GM18498 (cell line): ENCODE data around the gene SCFD2.
A peak's percentile ranks its signal among the peaks of the same experiment; 100 is the strongest.
"Not testable (repeated sequence)": the region's sequence is repeated elsewhere in the genome, so short reads cannot be mapped to it uniquely, and the experiment has no call there.

Source experiments
- ATAC-seq: cut with Tn5 transposase; IDR thresholded peaks from one replicate; pipeline ENCODE4 v1.9.1; 2021; ENCODE audit warnings: mild to moderate bottlenecking, moderate library complexity; ENCODE audit not compliant: unreplicated experiment

Gene SCFD2

DNA sequence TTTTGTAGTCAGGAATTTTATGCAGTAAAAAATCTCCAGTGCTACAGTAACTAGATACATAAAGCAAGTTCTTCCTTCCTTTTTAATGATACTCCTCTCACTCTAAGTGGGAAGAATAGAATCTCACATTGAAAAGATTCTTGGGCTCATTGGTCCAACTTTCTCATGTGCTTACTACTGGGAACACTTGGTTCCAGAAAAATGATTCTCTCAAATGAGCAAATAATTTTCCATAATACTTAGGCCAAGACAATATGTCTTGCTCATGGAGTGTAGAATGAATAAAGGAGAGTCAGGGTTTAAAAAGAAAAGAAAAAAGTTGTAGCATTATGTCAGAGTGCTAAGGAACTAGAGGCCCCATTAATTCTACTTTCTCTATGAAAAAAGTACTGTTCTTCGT lies 306.0 kb downstream of the SCFD2 start:
- ATAC-seq, result peak; percentile 39

DNA sequence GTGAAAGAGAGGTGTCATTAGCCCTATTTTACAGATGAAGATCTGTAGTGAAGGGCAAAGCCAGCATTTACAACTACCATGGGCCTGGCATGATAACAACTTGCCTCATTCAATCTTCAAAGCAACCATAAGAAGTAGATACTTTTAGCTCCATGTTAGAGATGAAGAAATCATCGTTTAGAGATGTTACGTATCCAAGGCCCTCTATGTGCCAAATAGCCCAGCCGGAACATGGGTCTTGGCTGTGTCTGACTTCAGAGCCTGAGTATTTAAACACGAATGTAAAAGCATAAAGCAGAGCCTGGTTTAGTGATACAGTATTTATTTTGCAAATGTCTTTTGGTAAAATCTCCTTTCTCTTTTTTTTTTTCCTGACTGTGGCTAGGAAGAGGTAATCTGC lies 306.6 kb downstream of the SCFD2 start:
- no peak for ATAC-seq

DNA sequence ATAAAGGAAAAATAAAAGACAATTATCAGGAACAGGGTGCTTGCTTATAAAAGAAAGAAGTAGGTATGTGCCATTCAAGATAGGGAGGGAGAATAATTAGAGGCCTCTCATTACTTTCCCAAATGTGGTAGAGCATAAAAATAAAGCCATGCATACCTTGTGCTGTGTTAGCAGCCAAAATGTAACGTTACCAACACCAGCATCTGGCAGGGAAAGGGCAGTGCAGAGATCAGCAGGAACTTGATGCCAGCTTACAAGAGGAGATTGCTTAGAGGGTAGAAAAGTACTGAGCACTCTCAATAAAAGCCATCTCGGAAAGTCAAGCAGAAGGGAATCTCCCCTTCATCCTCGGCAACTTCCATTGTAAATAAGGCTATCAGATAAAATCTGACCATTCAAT lies 308.2 kb downstream of the SCFD2 start:
- ATAC-seq, result no peak

DNA sequence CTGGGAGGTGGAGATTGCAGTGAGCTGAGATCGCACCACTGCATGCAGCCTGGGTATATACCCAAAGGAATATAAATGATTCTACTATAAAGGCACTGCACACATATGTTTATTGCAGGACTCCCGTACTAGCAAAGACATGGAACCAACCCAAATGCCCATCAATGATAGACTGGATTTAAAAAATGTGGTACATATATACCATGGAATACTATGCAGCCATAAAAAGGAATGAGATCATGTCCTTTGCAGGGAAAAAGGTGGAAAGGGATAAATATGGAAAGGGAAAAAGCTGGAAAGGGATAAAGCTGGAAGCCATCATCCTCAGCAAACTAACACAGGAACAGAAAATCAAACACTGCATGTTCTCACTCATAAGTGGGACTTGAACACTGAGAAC lies 308.8 kb downstream of the SCFD2 start:
- ATAC-seq, result not testable (repeated sequence)

DNA sequence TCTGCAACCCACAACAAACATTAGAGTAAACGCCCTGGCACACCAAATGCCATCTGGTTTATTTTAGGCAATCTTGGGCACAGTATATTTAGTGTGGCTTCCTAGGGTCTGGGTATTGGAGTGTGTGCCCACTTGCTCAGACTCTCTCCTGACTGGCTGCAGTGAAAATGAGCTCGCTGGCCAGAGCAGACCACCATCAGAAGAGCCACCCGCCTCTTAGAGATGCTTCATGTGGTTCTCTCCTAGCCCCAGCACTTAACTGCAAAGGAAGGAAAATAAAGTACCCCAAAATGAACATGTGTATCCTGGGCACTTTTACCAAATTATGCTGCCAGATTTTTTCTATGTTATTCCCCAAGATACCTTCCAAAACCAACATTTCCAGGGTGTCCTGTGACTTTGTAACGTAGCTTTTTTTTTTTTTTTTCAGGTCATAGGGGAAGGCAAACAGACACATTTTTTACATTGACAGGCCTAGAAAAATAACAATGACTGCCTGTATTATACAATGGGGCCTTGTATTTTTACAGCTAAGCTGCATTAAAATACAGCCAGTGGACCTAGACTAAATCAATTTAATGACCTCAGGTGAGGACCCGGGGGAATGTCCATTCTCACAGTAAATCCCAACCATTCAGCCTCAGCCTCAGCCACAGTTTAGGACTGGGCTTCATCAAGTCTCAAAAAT lies 310.0 kb downstream of the SCFD2 start:
- no peak for ATAC-seq

- ATAC-seq, result no peak
Observed at GRCh38 chr4:53055274-53055673, 310.6 kb downstream of the SCFD2 start.

DNA sequence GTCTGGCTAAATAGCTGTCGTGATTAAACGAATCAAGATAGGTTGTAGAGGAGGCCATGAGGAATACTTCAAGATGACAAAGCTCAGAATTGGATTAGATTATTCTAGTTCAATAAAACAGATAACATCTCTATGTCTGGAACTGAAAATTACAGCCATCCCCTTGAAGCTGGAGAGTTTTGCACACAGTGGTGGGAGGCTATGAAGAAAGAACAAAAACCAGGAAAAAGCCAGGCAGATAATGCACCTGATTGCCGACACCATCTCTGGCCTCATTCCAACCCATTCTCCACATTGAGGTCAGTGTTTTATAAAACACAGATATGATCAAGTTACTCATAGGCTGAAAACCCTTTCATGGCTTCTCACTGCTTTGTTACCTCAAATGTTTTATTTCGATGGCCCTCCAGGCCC lies 315.5 kb downstream of the SCFD2 start:
- ATAC-seq, result no peak

- ATAC-seq, result no peak
Observed at GRCh38 chr4:53049528-53049927, 316.3 kb downstream of the SCFD2 start.

- no peak for ATAC-seq
Observed at GRCh38 chr4:53044651-53044960, 321.3 kb downstream of the SCFD2 start.

DNA sequence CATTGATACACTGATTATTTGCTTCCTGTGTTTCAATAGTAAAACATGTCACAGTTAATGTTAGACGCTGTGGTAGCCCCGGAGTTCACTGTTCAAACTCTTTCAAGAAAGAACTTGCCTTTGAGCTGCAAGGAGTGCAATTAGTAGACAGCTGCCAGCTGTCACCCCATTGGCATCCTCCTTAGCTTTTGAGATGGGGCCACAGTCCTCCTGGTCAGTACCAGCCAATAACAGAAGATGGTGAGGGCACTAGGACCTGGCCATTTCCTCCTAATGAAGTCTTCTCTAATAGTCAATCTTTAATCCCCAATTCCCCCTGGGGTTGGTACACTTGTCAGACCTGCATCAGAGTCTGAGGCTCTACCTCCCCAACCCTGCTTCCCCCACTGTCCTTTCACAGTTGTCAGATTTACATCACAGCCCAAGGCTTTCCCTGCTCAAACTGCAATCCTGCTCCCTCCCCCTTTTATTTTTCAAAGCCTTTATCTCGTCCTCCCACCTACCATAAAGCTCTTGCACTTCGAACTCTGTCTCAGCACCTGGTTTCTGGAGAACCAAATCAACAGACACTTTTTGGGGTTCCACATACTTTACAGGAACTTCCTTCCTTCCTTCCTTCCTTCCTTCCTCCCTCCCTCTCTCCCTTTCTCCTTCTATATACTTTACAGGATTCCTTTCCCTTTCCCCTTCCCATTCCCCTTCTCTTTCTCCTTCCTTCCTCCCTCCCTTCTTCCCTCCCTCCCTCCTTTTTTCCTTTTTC lies 321.8 kb downstream of the SCFD2 start:
- ATAC-seq, result no peak

GRCh38 chr4:53043055-53043454 lies 322.8 kb downstream of the SCFD2 start:
- ATAC-seq, result no peak

GRCh38 chr4:53040851-53041250 lies 325.0 kb downstream of the SCFD2 start:
- no peak for ATAC-seq

- no peak for ATAC-seq
Observed at GRCh38 chr4:53040459-53040815, 325.4 kb downstream of the SCFD2 start.

DNA sequence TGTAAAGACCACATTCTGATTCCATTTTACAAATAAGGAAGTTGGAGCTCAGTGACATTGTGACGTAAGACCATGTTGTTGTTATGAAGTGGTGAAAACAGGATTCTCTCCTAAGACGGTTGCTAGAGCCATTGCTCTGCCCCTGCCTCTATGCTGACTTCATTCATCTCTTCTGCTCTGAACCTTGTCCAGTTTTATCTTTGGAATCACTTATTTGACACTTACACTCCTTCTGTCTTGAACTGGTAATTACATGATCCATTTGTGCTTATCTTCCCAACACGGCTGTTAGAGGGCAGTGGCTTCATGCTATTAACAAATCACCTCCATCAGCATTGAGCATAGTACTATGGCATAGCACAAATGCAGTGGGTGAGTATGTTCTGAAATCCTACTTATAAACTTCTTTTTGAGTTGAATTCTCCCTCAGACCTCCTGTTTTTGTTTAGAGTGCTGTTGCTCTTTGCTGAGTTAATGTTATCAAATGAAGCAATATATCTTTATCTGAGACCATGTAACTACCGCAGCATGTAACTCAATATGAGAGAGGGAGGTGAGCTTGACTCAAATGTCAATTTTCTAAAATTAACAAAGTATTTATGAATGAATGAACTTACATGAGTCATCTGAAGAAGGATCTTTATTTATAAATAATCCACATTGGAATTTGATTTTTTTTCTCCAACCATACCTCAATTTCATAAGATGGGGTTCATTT lies 326.0 kb downstream of the SCFD2 start:
- ATAC-seq, result no peak

GRCh38 chr4:53037892-53038291 lies 328.0 kb downstream of the SCFD2 start:
- ATAC-seq, result no peak

DNA sequence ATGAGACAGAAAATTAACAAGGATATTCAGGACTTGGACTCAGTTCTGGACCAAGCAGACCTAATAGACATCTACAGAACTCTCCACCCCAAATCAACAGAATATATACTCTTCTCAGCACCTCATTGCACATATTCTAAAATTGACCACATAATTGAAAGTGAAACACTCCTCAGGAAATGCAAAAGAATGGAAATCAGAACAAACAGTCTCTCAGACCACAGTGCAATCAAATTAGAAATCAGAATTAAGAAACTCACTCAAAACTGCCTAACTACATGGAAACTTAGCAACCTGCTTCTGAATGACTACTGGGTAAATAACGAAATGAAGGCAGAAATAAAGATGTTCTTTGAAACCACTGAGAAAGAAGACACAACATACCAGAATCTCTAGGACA lies 333.0 kb downstream of the SCFD2 start:
- ATAC-seq, result not testable (repeated sequence)

DNA sequence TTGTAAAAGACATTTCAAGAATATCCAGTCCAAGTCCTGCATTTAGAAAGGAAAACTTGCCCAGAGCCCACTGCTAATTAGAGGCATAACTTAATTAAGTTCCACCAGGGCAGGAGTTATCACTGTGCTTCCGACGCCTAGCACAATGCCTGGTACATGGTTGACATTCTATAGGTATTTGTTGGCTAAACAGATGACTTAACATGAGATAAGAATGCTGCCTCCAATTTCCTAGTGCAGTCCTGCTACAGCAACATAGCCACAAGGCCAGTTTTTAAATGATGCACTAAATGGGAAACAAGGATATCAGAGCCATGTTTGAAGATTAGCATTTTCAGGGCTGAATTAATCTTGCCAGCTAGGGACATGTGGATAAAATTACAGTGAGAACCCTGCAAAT lies 339.6 kb downstream of the SCFD2 start:
- no peak for ATAC-seq

- ATAC-seq, result peak; percentile 81
Observed at GRCh38 chr4:53023677-53024299, 342.1 kb downstream of the SCFD2 start.

DNA sequence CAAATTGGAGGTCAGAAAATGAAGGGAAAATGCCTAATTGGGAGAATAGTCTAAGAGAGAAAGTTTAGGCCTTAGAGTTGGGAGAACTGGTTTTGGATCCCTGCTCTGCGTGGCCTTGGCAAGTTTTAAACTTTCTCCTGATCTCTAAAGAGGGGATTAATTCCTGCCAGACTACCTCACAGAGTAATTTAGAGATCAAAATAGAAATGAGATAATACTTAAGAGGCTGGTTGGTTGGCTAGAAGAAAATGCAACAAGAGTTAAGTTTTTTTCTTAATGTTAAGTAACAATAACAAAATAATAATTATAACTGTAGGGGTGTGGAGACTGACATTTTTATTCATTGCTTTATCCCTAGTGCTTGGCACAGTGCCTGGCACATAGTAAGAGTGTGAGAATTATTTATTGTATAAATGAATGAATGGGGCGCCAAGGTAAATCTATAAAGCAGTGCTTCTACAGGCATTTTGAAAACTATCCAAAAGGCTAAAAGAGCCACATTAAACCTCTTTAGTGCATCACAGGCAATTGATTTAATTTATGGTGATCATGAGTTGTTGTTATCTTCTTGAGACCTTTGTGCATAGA lies 343.3 kb downstream of the SCFD2 start:
- ATAC-seq, result no peak

DNA sequence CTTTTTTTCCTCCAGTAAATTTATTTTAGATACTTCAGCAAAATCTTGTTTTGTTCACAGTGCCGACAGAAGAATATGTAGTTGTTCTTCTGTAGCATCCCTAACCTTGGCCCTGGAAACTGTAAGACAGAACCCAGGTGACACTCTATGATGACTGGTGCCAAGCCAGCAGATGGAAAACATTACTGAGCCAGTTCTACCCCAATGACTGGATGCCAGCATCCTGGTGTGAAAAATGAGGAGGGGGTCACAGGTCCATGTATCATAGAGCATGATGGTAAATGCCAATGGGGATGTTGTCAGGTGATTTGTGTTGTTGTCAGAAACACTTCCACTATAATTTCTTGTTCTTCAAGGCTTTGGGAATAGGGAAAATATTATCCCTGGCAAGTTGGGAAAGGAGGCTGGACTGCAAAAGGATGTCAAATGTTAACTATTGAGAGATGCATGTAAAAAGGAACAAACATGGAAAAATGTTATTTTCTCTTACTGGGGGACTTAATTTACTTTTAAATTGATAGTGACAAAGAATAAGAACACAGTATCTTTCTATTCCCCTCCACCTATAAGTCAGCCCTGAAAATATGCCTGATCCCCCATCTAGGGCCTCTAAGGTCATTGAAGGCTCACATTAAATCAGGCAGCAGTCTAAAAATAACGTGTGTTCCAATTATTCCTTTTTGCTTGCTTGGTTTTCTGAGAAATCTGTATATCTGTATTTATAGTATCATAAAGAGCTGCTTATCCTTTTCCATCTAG lies 343.9 kb downstream of the SCFD2 start:
- no peak for ATAC-seq
